Esophagus muscularis mucosa (tissue), 3 donors: Measurements from ENCODE around the gene TPO.

Experiments
- CTCF ChIP-seq, 3 experiments: fragments of 200-600 bp in 2 of 3; fragments of 450-650 bp in 1 of 3; sonication (generic) in 2 of 3; IDR thresholded peaks; one replicate each; pipeline ENCODE4 v1.5.1; 2017 to 2019; ENCODE audit warnings: antibody characterized with exemption in 3 of 3, mild to moderate bottlenecking in 2 of 3, moderate library complexity in 1 of 3
- POLR2A ChIP-seq: fragments of 450-650 bp; IDR thresholded peaks from one replicate; pipeline ENCODE4 v1.6.1; 2017; ENCODE audit warnings: antibody characterized with exemption, moderate library complexity, mild to moderate bottlenecking, low read depth
- POLR2AphosphoS5 ChIP-seq, 2 donors: sonication (generic); formaldehyde crosslinking; IDR thresholded peaks; one replicate each; pipeline ENCODE4 v1.6.1; 2017; ENCODE audit warnings: antibody characterized with exemption in 2 of 2

DNA sequence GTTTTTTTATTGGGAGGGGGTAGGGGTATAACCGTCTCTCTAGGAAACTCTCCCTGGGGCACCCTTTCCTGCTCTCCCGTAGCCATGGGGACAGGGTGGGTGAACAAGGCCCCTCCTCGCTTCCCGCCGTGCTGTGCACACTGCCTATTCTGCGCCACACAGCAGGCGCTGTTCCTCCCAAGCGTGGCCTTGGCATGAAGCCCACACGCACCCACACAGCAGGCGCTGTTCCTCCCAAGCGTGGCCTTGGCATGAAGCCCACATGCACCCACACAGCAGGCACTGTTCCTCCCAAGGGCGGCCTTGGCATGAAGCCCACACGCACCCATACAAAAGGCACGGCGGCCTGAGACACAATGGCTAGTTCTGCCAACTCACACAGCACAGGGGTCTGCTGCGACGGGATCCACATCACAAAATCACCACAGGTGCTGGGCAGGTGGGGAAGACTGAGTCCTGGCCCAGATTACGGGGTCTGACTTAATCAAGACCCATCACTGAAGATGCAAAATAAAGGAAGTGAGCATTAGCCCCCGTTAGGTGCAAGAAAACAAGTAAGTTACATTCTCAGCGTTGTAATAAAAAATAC, 46.6 kb upstream of the TPO start:
- TF ChIP-seq CTCF (IDR thresholded peaks at IDR 0.05) (no peak), POLR2A (no peak), POLR2AphosphoS5 (IDR thresholded peaks at IDR 0.05) (no peak)
